ENCODE measurements around the gene CTDSP1. TPM values are rescaled to one million over a fixed set of nuclear protein-coding genes. Genes with fewer than 3 reads are reported as not detected.

The CTDSP1 gene
- total RNA-seq, 6 experiments from 2014 or later: 55.1 to 95.9 (median 75.6) TPM

DNA sequence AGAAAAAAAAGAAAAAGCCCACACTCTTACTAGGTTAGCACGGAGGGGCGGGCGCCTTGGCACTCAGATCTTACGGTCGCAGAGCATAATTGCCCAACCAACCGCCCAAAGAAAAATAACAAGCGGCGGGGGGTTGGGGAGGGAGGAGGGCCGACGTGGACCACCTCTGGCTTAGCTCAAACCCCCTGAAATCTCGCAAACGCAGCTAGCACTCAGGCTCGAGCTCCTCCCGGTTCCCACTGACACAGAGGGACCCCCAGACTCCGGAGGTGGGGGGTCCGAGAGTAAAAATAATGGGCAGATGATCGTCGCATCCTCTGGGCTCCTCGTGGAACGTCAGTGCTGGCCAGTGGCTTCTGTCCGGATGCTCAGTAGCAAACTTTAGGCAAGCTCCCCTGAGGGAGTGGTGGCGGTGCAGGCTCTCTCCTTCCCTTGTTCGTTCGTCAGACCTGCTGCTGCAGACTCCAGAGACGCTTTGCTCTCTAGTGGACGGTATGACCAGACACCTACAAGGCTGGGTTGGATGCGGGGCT is 31.0 kb upstream of the CTDSP1 start:
- Histone ChIP-seq H3K4me3 (peak overlapping the region in 2 of 3 donors; percentile 67 to 75), H3K27me3 (no peaks in the 10 kb centered on the region), H3K4me1 (peaks cover 0 to 10% (median 0%) of the 10 kb centered on the region in 4 donors), H3K27ac (peak overlapping the region; percentile 89 to 97 (median 94)), H3K36me3 (no peaks in the 10 kb centered on the region), H3K9me3 (no peaks in the 10 kb centered on the region)
- 46% methylated on average over 19 of the region's 27 CpGs for WGBS (ENCODE audit: insufficient coverage, low coverage, low lambda C conversion rate, missing lambda C conversion rate)
- ATAC-seq (peak in 3 of 4 donors; percentile 4 to 6 (median 4)), DNase-seq (peak in 2 of 3 donors; percentile 52 to 55)
- TF ChIP-seq, protein P1, sequence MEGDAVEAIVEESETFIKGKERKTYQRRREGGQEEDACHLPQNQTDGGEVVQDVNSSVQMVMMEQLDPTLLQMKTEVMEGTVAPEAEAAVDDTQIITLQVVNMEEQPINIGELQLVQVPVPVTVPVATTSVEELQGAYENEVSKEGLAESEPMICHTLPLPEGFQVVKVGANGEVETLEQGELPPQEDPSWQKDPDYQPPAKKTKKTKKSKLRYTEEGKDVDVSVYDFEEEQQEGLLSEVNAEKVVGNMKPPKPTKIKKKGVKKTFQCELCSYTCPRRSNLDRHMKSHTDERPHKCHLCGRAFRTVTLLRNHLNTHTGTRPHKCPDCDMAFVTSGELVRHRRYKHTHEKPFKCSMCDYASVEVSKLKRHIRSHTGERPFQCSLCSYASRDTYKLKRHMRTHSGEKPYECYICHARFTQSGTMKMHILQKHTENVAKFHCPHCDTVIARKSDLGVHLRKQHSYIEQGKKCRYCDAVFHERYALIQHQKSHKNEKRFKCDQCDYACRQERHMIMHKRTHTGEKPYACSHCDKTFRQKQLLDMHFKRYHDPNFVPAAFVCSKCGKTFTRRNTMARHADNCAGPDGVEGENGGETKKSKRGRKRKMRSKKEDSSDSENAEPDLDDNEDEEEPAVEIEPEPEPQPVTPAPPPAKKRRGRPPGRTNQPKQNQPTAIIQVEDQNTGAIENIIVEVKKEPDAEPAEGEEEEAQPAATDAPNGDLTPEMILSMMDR (IDR thresholded peaks at IDR 0.05): no peak
- no peak for TF ChIP-seq POLR2A (IDR thresholded peaks at IDR 0.05)
- intact Hi-C loops (cut with DNase I): no loop called here

DNA sequence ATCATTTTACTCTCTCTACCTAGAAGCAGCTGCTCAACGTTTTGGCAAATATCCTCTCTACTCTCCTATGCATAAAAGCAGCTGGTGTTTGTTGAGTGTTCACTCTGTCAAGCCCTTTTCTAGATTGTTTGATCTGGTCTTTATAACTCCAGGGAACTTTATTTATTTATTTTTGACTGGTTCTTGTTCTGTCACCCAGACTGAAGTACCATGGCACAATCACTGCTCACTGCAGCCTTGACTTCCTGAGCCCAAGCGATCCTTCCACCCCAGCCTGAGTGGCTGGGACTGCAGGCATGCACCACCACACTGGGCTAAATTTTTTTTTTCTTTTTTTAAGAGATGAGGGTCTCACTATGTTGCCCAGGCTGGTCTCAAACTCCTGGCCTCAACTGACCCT is 30.3 kb upstream of the CTDSP1 start:
- H3K4me3 ChIP-seq: no peak overlapping the region
- no peak for ATAC-seq
- peak overlapping the region in 2 of 3 donors; percentile 94 to 97 for H3K27ac ChIP-seq

DNA sequence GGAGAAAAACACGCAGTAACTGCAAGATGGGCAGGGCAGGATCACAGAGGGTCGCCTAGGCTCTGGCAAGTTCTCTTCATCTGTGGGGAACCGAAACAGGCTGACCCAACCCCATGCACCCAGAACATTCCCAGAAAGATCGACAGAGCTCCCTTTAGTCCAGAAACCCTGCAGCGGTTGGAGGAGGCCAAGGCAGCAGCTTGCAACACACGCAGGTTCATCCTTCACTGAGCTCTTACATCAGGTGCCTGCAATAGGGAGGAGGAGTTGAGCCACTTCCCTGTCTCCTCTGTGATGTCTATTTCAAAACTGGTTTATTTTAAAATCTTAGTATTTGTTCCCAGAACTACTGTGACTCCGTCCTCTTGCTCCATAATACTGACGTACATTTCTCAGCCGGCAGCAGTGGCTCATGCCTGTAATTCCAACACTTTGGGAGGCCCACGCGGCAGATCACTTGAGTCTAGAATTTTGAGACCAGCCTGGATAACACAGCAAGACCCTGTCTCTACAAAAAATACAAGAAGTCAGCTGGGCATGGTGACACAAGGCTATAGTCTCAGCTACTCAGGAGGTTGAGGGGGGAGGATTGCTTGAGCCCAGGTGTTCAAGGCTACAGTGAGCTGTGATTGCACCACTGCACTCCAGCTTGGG is 29.1 kb upstream of the CTDSP1 start:
- Histone ChIP-seq H3K27me3 (no peaks in the 10 kb centered on the region), H3K36me3 (no peaks in the 10 kb centered on the region), H3K4me1 (peaks cover 0 to 10% (median 0%) of the 10 kb centered on the region in 4 donors), H3K27ac (peak overlapping the region; percentile 11 to 67 (median 51)), H3K9me3 (no peaks in the 10 kb centered on the region), H3K4me3 (no peak overlapping the region)
- intact Hi-C loops (cut with DNase I): no loop called here
- TF ChIP-seq, protein P1 (IDR thresholded peaks at IDR 0.05): no peak
- TF ChIP-seq POLR2A (IDR thresholded peaks at IDR 0.05): peak; percentile 36
- peak in 2 of 3 donors; percentile 65 to 79 for DNase-seq
- 46% methylated on average over 8 of the region's 11 CpGs for WGBS (ENCODE audit: insufficient coverage, low coverage, low lambda C conversion rate, missing lambda C conversion rate)
- peak; percentile 17 to 57 (median 43) for ATAC-seq

More for the DNA sequence above, 30.3 kb upstream of the CTDSP1 start:
- TF ChIP-seq, protein P1 (IDR thresholded peaks at IDR 0.05): no peak
- no peak for TF ChIP-seq POLR2A (IDR thresholded peaks at IDR 0.05)
- DNase-seq: peak in 1 of 3 donors; percentile 39
- Histone ChIP-seq H3K4me1 (peaks cover 0 to 10% (median 0%) of the 10 kb centered on the region in 4 donors), H3K9me3 (no peaks in the 10 kb centered on the region), H3K36me3 (no peaks in the 10 kb centered on the region), H3K27me3 (no peaks in the 10 kb centered on the region)
- intact Hi-C loops (cut with DNase I): no loop called here
- 39% methylated on average over 2 of the region's 2 CpGs for WGBS (ENCODE audit: insufficient coverage, low coverage, low lambda C conversion rate, missing lambda C conversion rate)

DNA sequence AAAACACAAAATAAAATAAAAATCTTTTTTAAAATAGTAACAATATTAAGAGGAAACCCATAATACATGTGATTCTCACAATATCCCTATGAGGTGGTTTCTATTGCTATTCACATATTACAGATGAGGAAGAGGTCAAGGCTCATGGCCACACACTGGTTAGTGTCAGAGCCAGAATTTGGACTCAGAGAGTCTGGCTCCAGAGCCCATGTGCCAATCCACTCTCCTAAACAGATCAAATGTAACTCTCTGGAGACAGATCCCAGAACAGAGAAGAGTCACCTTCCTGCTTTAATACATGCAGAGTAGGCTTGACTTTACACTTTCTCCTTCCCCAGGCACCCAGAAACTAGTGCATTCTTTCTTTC is 27.7 kb upstream of the CTDSP1 start:
- ATAC-seq (peak in 2 of 4 donors; percentile 6 to 19), DNase-seq (peak in 2 of 3 donors; percentile 8 to 51)
- Histone ChIP-seq H3K36me3 (no peaks in the 10 kb centered on the region), H3K27ac (no peak overlapping the region), H3K4me3 (no peak overlapping the region), H3K9me3 (no peaks in the 10 kb centered on the region), H3K4me1 (peaks cover 0 to 10% (median 0%) of the 10 kb centered on the region in 4 donors), H3K27me3 (no peaks in the 10 kb centered on the region)
- no peak for TF ChIP-seq POLR2A (IDR thresholded peaks at IDR 0.05)
- TF ChIP-seq, protein P1 (IDR thresholded peaks at IDR 0.05): no peak
- intact Hi-C loops (cut with DNase I): no loop called here

Measured in right lobe of liver (tissue), 6 donors.